Bronchial epithelial cell (primary cell): Measurements from ENCODE around the gene FGF1. TPM values are rescaled to one million over a fixed set of nuclear protein-coding genes. Genes with fewer than 3 reads are reported as not detected.
A peak's percentile ranks its signal among the peaks of the same experiment; 100 is the strongest.

Experiments
- DNase-seq: peaks from one replicate; pipeline ENCODE4 v3.0.0-alpha.2; 2010; ENCODE audit warnings: low read depth
- FAIRE-seq: peaks from 2 replicates; lab custom pipeline; 2011; peaks lifted over from hg19 to GRCh38; lab: Jason Lieb, UNC
- H3K27me3 ChIP-seq: 2 replicates; pipeline ENCODE4 v1.5.1; 2011; ENCODE audit warnings: low read length; ENCODE audit not compliant: control insufficient read depth, insufficient read depth
- H3K36me3 ChIP-seq: 2 replicates; pipeline ENCODE4 v1.5.1; 2011; ENCODE audit warnings: low read length; ENCODE audit not compliant: control insufficient read depth, insufficient read depth
- H3K4me3 ChIP-seq: 2 replicates; pipeline ENCODE4 v1.5.1; 2011; ENCODE audit warnings: mild to moderate bottlenecking, low read depth, low read length, control low read depth
- CTCF ChIP-seq: IDR thresholded peaks from 2 replicates; pipeline ENCODE4 v1.5.1; 2011; ENCODE audit warnings: mild to moderate bottlenecking, moderate library complexity, low read length, control low read depth, inconsistent platforms; ENCODE audit not compliant: insufficient read depth, severe bottlenecking
- total RNA-seq: library from RNA; depleted of rRNA; stranded (reverse); fragments of >200 nt; gene quantifications from 2 replicates; pipeline ENCODE4 v1.2.1, GENCODE V29; 2014

The FGF1 gene
- total RNA-seq, 1 donor from 2014 or later = under 0.01 TPM

GRCh38 chr5:142660196-142660595 lies 25.7 kb downstream of the FGF1 start:
- FAIRE-seq = no peak
- Histone ChIP-seq H3K27me3 (no peaks in the 10 kb centered on the region), H3K36me3 (no peaks in the 10 kb centered on the region), H3K4me3 (no peak overlapping the region)
- TF ChIP-seq CTCF = no peak
- DNase-seq = no peak

GRCh38 chr5:142659405-142659804 lies 26.5 kb downstream of the FGF1 start:
- no peaks in the 10 kb centered on the region for H3K36me3 ChIP-seq
- no peak for DNase-seq
- FAIRE-seq = no peak
- no peak for TF ChIP-seq CTCF
- H3K27me3 ChIP-seq = no peaks in the 10 kb centered on the region
- no peak overlapping the region for H3K4me3 ChIP-seq

- H3K36me3 ChIP-seq = no peaks in the 10 kb centered on the region
- no peak for TF ChIP-seq CTCF
- DNase-seq = no peak
- no peak for FAIRE-seq
- H3K4me3 ChIP-seq = no peak overlapping the region
- no peaks in the 10 kb centered on the region for H3K27me3 ChIP-seq
Measured at GRCh38 chr5:142658278-142658677, 27.6 kb downstream of the FGF1 start.

GRCh38 chr5:142657446-142657845 lies 28.4 kb downstream of the FGF1 start:
- DNase-seq (no peak), FAIRE-seq (no peak)
- no peak for TF ChIP-seq CTCF
- H3K27me3 ChIP-seq = no peaks in the 10 kb centered on the region
- H3K36me3 ChIP-seq = no peaks in the 10 kb centered on the region
- no peak overlapping the region for H3K4me3 ChIP-seq

- no peak overlapping the region for H3K4me3 ChIP-seq
Measured at GRCh38 chr5:142655339-142656267, 30.3 kb downstream of the FGF1 start.

More at GRCh38 chr5:142655339-142656267, 30.3 kb downstream of the FGF1 start:
- no peaks in the 10 kb centered on the region for H3K36me3 ChIP-seq
- peak; percentile 99 for TF ChIP-seq CTCF
- FAIRE-seq (no peak), DNase-seq (peak; percentile 52)
- no peaks in the 10 kb centered on the region for H3K27me3 ChIP-seq
